Esophagus muscularis mucosa (tissue), 3 donors: ENCODE measurements around the gene BMP8A.

Source experiments
- POLR2AphosphoS5 ChIP-seq, 2 donors: sonication (generic); formaldehyde crosslinking; IDR thresholded peaks; one replicate each; pipeline ENCODE4 v1.6.1; 2017; ENCODE audit warnings: antibody characterized with exemption in 2 of 2
- TF ChIP-seq, protein P1 (sequence below), 3 experiments: fragments of 200-600 bp in 2 of 3; fragments of 450-650 bp in 1 of 3; sonication (generic) in 2 of 3; IDR thresholded peaks; one replicate each; pipeline ENCODE4 v1.5.1; 2017 to 2019; ENCODE audit warnings: antibody characterized with exemption in 3 of 3, mild to moderate bottlenecking in 2 of 3, moderate library complexity in 1 of 3

DNA sequence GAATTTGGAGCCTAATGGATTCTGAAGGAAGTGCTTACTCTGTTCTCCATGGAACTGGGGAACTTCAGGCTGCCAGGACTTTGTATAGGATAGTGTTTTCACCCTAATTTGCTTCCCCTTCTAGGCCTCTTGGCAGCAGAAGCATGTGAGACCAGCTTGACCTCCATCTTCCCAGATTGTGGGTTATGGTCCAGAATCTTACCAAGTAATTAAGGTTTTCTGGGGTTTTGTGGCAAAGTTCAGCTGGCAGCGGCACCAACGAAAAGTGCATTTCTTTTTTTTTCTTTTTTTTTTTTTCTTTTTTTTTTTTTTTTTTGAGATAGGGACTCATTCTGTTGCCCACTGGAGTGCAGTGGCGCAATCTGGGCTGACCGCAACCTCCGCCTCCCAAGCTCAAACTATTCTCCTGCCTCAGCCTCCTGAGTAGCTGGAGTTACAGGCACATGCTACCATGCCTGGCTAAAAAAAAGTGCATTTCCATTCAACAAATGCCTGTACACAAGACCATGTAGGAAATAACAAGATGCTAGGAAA lies 3.4 kb upstream of the BMP8A start:
- TF ChIP-seq POLR2AphosphoS5 (IDR thresholded peaks at IDR 0.05): no peak
- TF ChIP-seq, protein P1, sequence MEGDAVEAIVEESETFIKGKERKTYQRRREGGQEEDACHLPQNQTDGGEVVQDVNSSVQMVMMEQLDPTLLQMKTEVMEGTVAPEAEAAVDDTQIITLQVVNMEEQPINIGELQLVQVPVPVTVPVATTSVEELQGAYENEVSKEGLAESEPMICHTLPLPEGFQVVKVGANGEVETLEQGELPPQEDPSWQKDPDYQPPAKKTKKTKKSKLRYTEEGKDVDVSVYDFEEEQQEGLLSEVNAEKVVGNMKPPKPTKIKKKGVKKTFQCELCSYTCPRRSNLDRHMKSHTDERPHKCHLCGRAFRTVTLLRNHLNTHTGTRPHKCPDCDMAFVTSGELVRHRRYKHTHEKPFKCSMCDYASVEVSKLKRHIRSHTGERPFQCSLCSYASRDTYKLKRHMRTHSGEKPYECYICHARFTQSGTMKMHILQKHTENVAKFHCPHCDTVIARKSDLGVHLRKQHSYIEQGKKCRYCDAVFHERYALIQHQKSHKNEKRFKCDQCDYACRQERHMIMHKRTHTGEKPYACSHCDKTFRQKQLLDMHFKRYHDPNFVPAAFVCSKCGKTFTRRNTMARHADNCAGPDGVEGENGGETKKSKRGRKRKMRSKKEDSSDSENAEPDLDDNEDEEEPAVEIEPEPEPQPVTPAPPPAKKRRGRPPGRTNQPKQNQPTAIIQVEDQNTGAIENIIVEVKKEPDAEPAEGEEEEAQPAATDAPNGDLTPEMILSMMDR (IDR thresholded peaks at IDR 0.05): no peak
